KMS-11 (cell line): ENCODE data around the gene HAUS5.
A peak's percentile ranks its signal among the peaks of the same experiment; 100 is the strongest.

Experiments used
- H2AFZ ChIP-seq: fragments of 200-600 bp; sonication (generic); 2 replicates; pipeline ENCODE4 v1.6.1; 2016; ENCODE audit warnings: antibody characterized with exemption, mixed run types, low read depth
- H3K27ac ChIP-seq: fragments of 200-600 bp; sonication (generic); 2 replicates; pipeline ENCODE4 v1.6.1; 2016; ENCODE audit warnings: mild to moderate bottlenecking, mixed run types
- H3K27me3 ChIP-seq: fragments of 200-600 bp; sonication (generic); 2 replicates; pipeline ENCODE4 v1.6.1; 2017; ENCODE audit warnings: mild to moderate bottlenecking, low read depth, mixed run types, moderate library complexity; ENCODE audit not compliant: insufficient read depth
- H3K36me3 ChIP-seq: fragments of 200-600 bp; sonication (generic); 2 replicates; pipeline ENCODE4 v1.6.1; 2017; ENCODE audit warnings: mild to moderate bottlenecking, mixed run types; ENCODE audit not compliant: insufficient read depth
- H3K4me1 ChIP-seq: fragments of 200-600 bp; sonication (generic); 2 replicates; pipeline ENCODE4 v1.6.1; 2016; ENCODE audit warnings: mild to moderate bottlenecking, low read depth, mixed run types; ENCODE audit not compliant: poor library complexity, severe bottlenecking
- H3K4me2 ChIP-seq: fragments of 200-600 bp; sonication (generic); 2 replicates; pipeline ENCODE4 v1.7.0; 2016; ENCODE audit warnings: mild to moderate bottlenecking, mixed run types
- H3K4me3 ChIP-seq: fragments of 200-600 bp; sonication (generic); IDR thresholded peaks from 2 replicates; pipeline ENCODE4 v1.6.1; 2017; ENCODE audit warnings: low read depth, low read length, mixed read lengths; ENCODE audit not compliant: insufficient read depth
- H3K79me2 ChIP-seq: fragments of 200-600 bp; sonication (generic); 2 replicates; pipeline ENCODE4 v1.6.1; 2016; ENCODE audit warnings: low read depth, mixed run types; ENCODE audit not compliant: insufficient read depth
- H3K9ac ChIP-seq: fragments of 200-600 bp; sonication (generic); 2 replicates; pipeline ENCODE4 v1.6.1; 2016; ENCODE audit warnings: mild to moderate bottlenecking, mixed run types
- H4K20me1 ChIP-seq: fragments of 200-600 bp; sonication (generic); 2 replicates; pipeline ENCODE4 v1.6.1; 2016; ENCODE audit warnings: mild to moderate bottlenecking, mixed run types; ENCODE audit not compliant: insufficient read depth
- CTCF ChIP-seq: fragments of 200-600 bp; sonication (generic); conservative IDR thresholded peaks from 2 replicates; pipeline ENCODE4 v1.6.1; 2017; ENCODE audit warnings: low read depth, mild to moderate bottlenecking, antibody characterized with exemption, low read length, moderate library complexity, mixed read lengths

Gene HAUS5

DNA sequence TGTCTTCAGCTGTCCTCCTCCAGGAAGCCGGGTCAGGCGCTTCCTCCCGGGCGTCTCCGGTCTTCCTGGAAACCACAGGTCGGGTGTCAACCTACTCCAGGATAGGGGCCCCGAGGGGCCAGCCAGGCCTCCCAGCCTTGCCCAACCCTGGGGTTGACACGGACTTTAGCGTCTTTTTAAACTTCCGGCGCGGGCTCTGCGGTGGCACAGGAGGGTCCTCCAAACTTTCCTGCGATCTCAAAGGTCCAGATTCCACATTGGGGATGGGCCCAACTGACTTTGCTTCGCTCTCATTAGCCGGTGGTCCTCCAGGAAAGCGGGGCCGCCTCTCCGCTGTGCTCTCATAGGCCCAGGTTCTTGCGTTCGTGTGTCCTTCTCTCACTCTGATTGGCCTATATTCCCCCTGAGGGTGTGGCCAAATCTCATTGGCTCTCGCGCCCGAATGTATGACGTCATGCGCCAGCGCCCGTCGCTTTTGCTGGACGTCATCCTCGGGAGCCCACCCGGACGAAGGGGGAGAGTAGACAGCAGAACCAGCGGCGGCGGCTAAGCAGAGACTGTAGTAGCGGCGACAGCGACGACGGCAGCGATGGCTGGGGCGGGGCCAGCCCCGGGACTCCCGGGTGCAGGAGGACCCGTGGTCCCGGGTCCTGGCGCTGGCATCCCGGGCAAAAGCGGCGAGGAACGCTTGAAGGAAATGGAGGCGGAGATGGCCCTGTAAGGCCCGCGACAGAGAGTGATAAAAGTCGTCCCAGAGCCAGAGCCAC, 16.2 kb downstream of the HAUS5 start, which contains the start of gene RBM42:
Gene RBM42, plus strand, starts transcription at position 472 of the 767 bp plus-strand sequence. Its CDS starts 118 bp downstream, at position 590.
- Histone ChIP-seq H3K4me2 (peak within 1 kb of the TSS; percentile 99), H3K27me3 (no peaks in the 10 kb centered on the region), H3K9ac (peak within 1 kb of the TSS; percentile 87), H3K36me3 (no peaks in the 10 kb centered on the region; the same call in 1 of the 2 replicates), H3K4me3 (peak within 1 kb of the TSS; percentile 64), H3K79me2 (peaks cover 12% of the 10 kb centered on the region; the same call in 1 of the 2 replicates), H2AFZ (peak within 1 kb of the TSS; percentile 85), H3K4me1 (peaks cover 7% of the 10 kb centered on the region), H3K27ac (peak within 1 kb of the TSS; percentile 64), H4K20me1 (no peaks in the 10 kb centered on the region)
- TF ChIP-seq CTCF: no peak

- Histone ChIP-seq H3K27me3 (no peaks in the 10 kb centered on the region), H2AFZ (peak overlapping the region; percentile 85), H3K4me1 (peaks cover 7% of the 10 kb centered on the region), H3K27ac (peak overlapping the region; percentile 64), H3K9ac (peak overlapping the region; percentile 87), H3K4me2 (peak overlapping the region; percentile 99), H3K36me3 (no peaks in the 10 kb centered on the region; the same call in 1 of the 2 replicates), H4K20me1 (no peaks in the 10 kb centered on the region), H3K4me3 (peak overlapping the region; percentile 64), H3K79me2 (peaks cover 12% of the 10 kb centered on the region; the same call in 1 of the 2 replicates)
- no peak for TF ChIP-seq CTCF
Measured at GRCh38 chr19:35629332-35629633, 16.7 kb downstream of the HAUS5 start.

GRCh38 chr19:35633727-35634440, 21.3 kb downstream of the HAUS5 start:
- Histone ChIP-seq H3K27ac (no peak overlapping the region), H3K79me2 (peaks cover 12% of the 10 kb centered on the region; the same call in 1 of the 2 replicates), H3K4me2 (no peak overlapping the region), H3K27me3 (no peaks in the 10 kb centered on the region), H3K4me1 (peaks cover 7% of the 10 kb centered on the region), H3K36me3 (no peaks in the 10 kb centered on the region; the same call in 1 of the 2 replicates), H4K20me1 (no peaks in the 10 kb centered on the region), H3K4me3 (no peak overlapping the region), H2AFZ (no peak overlapping the region), H3K9ac (no peak overlapping the region)
- no peak for TF ChIP-seq CTCF

DNA sequence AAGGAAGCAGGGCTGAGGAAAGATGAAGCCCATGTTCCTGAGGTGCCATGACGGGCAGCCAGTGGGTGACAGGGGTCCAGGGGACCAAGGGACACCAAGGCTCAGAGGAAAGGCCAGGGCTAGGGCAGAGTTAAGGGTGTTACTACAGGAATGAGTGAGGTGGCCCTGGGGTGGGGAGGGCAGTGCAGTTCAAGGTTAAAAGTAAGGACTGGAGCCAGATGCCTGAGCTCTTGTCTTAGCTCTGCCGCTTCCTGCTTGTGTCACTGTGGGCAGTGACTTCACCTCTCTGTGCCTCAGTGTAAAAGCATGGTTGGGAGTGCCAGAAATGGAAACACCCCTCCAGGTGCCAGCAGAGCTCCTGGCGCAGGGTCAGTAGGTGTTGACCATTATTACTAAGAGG, 24.1 kb downstream of the HAUS5 start:
- H3K4me2 ChIP-seq: no peak overlapping the region
- no peaks in the 10 kb centered on the region for H3K79me2 ChIP-seq
- no peak overlapping the region for H2AFZ ChIP-seq
- no peak overlapping the region for H3K9ac ChIP-seq
- no peak overlapping the region for H3K4me3 ChIP-seq
- no peak for TF ChIP-seq CTCF
- H3K4me1 ChIP-seq: no peaks in the 10 kb centered on the region
- no peaks in the 10 kb centered on the region; the same call in 1 of the 2 replicates for H3K36me3 ChIP-seq
- H4K20me1 ChIP-seq: no peaks in the 10 kb centered on the region
- no peaks in the 10 kb centered on the region for H3K27me3 ChIP-seq
- H3K27ac ChIP-seq: no peak overlapping the region
